GM12874 (cell line): ENCODE results near the gene PLEKHB2.
A peak's percentile ranks its signal among the peaks of the same experiment; 100 is the strongest.

Experiments used
- TF ChIP-seq, protein P1 (sequence below): IDR thresholded peaks from 2 replicates; pipeline ENCODE4 v1.5.1; 2011; ENCODE audit warnings: low read depth, mild to moderate bottlenecking, control low read depth, low read length, moderate library complexity; ENCODE audit not compliant: insufficient read depth

The PLEKHB2 gene

DNA sequence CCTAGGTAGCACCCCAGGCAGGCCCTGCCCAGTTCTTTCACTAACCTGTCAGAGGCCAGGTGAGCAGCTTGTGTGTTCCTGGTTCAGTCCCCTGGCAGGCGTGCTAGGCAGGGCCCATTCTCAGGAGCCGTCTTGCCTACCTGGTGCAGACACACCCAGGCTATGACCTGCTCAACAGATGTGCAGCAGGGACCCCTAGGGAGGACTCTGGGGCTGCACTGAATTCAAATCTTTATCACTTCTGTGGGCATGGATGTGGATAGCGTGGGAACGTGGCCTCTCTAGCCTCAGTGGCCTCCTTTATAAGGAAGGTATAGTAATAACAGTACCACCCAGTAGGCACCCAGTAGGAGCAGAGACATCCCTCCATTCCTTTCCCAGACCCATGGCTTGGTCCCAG lies 48.4 kb downstream of the PLEKHB2 start:
- TF ChIP-seq, protein P1, sequence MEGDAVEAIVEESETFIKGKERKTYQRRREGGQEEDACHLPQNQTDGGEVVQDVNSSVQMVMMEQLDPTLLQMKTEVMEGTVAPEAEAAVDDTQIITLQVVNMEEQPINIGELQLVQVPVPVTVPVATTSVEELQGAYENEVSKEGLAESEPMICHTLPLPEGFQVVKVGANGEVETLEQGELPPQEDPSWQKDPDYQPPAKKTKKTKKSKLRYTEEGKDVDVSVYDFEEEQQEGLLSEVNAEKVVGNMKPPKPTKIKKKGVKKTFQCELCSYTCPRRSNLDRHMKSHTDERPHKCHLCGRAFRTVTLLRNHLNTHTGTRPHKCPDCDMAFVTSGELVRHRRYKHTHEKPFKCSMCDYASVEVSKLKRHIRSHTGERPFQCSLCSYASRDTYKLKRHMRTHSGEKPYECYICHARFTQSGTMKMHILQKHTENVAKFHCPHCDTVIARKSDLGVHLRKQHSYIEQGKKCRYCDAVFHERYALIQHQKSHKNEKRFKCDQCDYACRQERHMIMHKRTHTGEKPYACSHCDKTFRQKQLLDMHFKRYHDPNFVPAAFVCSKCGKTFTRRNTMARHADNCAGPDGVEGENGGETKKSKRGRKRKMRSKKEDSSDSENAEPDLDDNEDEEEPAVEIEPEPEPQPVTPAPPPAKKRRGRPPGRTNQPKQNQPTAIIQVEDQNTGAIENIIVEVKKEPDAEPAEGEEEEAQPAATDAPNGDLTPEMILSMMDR = no peak

DNA sequence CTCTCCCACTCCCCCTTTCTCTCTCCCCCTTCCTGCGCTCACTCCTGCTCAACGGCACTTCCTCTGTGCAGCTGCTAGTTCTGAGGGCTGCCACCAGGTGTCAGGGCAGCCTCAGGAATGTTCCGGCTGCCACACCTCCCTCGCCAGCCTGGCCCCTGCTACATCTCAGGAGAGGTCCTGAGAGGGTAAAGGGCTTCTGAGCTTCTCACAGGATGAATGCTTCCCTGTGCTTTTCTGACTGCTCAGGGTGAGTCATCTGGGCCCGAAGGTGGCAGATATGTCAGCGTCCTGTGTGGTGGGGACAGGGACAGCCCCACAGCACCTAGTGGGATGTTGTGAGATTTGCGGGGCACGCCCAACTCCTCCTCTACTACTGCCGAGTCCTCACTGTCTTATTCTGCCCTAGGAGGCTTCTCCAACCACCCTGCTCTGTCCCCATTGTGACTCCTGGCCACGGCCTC lies 49.0 kb downstream of the PLEKHB2 start:
- TF ChIP-seq, protein P1 = peak; percentile 87

DNA sequence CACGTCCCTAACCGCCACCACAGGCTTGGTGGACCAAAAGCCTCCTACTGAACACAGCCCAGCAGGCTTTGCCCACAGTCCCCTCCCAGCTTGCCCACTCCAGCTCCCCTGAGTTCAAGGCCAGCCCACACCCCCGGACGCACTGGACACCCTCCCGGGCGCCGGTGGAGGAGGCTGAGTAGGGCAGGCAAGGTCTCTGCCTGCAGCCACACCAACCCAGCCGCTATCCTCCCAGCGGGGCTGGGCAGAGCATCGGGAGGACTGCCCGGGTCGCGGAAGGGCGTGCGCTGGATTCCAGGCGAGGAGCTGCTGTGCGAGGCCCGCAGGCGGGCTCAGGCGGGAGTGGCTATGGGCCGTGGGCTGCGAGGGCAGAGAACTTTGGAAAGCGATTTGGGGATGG lies 49.5 kb downstream of the PLEKHB2 start:
- TF ChIP-seq, protein P1 = no peak

DNA sequence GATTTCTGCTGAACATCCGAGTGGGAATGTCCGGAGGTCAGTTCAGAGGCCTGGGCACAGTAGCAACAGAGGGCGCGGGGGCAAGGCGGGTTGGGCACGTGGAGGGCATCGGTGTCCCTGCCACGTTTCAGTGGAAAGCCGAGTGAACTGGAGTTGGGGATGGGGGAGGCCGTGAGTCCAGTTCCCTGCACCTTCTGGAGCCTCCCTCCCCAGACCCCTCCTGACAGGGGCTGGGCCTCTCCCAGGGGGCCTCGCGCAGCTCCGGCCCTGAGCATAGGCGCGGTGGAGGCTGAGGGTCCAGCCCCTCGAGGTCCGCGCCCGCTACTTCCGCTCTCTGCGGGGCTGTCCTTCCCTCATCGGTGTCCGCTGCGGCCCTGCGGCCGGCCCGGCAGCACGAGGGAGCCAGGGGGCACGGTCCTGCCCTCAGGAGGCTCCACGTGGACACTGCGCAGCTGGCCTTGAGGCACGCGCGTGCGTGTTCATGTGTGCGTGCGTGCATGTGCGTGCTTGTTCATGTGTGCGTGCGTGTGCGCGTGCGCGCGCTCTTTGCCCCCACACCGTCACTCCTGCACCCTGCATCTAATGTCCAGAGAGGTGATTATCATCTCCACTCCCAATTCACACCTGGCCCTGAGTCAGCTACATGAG lies 50.2 kb downstream of the PLEKHB2 start:
- TF ChIP-seq, protein P1 = no peak

DNA sequence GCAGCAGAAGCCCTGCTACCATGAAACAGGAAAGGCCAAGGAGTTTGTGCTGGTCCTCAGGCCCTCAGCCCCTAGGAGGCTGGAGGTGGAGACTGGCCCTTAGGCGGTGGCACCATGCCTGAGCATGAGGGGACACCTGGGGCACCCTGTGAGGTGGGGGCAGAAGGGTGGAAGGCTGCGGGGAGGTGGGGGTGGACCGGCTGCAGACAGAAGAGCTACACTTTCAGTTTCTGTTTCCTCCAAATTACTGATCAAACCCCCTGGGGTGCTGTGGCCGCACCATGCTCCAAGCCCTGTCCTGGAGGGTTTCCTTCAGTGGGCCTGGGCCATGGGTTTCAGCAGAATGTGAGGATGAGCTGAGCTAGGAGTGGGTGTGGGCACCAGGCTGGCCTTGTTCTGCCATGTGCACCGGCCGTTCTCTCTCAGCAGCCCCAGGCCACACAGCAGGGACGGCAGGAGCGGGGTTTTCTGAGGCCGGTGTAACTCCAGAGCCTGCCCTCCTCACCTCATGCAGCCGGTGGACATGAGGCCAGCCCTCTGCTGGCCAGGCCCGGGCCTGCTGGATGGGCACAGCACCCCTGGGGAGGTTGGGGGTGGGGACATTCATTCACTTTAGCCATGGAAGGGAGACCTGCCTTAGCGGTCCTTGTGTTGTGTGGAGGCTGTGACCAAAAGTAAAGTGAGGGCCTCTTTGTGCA lies 51.5 kb downstream of the PLEKHB2 start:
- TF ChIP-seq, protein P1 = no peak

DNA sequence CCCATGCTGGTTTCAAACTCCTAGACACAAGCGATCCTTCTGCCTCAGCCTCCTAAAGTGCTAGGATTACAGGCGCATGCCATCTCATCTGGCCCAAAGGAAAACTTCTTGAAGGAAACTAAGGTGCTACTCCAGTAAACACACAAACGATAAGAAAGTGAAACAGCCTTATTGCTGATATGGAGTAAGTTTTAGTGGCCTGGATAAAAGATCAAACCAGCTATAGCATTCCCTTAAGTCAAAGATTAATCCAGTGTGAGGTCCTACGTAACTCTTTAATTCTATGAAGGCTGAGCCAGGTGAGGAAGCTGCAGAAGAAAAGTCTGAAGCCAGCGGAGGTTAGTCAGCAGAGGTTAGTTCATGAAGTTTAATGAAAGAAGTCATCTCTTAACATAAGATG lies 63.4 kb downstream of the PLEKHB2 start:
- TF ChIP-seq, protein P1 = no peak
